ENCODE data around the gene HOXA13.

DNA sequence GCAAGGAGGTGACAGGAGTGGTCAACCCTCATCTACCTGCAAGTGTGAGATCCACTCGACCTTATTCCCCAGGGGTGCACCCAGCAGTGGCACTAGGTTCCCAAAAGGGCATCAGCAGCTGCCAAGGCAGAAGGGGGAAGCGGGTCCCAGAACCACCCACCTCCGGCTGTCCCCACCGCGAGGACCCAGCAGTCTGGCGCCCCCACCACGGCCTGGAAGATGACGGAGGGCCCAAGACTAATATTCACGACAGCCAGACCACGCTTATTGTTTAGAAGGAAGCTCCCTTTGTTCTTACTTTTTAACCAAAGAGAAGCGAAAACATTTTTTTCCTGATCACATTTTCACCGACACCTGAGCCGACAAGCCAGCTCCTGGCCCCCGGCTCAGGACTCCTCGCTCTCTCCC lies 39.1 kb upstream of the HOXA13 start:
- TF ChIP-seq, protein P1, sequence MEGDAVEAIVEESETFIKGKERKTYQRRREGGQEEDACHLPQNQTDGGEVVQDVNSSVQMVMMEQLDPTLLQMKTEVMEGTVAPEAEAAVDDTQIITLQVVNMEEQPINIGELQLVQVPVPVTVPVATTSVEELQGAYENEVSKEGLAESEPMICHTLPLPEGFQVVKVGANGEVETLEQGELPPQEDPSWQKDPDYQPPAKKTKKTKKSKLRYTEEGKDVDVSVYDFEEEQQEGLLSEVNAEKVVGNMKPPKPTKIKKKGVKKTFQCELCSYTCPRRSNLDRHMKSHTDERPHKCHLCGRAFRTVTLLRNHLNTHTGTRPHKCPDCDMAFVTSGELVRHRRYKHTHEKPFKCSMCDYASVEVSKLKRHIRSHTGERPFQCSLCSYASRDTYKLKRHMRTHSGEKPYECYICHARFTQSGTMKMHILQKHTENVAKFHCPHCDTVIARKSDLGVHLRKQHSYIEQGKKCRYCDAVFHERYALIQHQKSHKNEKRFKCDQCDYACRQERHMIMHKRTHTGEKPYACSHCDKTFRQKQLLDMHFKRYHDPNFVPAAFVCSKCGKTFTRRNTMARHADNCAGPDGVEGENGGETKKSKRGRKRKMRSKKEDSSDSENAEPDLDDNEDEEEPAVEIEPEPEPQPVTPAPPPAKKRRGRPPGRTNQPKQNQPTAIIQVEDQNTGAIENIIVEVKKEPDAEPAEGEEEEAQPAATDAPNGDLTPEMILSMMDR (conservative IDR thresholded peaks at IDR 0.05; ENCODE audit: low read depth, low read length) = no peak
- TF ChIP-seq EZH2 (IDR thresholded peaks at IDR 0.05; ENCODE audit: low read length, unreplicated experiment) (no peak), EZH2phosphoT487 (IDR thresholded peaks at IDR 0.05; ENCODE audit: borderline replicate concordance, low read length) (no peak)

All from PC-3 (cell line).